Fibroblast of lung (primary cell): ENCODE data around the gene LCLAT1.

Source experiments
- CTCF ChIP-seq, 2 donors: IDR thresholded peaks in 1 of 2; conservative IDR thresholded peaks in 1 of 2; 1 replicate in 1 of 2; 2 replicates in 1 of 2; pipeline ENCODE4 v1.5.1; 2011 to 2012; ENCODE audit warnings: low read length in 2 of 2, control low read depth in 1 of 2, inconsistent platforms in 1 of 2, low read depth in 1 of 2, mild to moderate bottlenecking in 1 of 2
- EZH2 ChIP-seq: IDR thresholded peaks from 2 replicates; pipeline ENCODE4 v1.5.1; 2012; ENCODE audit warnings: low read length, control low read depth, mild to moderate bottlenecking; ENCODE audit errors: missing control alignments

- TF ChIP-seq CTCF (conservative IDR thresholded peaks at IDR 0.05 in 1 of 2, IDR thresholded peaks at IDR 0.05 in 1 of 2; ENCODE audit: low read depth in 1 of 2, low read length in 2 of 2) = no peak
- TF ChIP-seq EZH2 = no peak
Measured at GRCh38 chr2:30633039-30633438, 186.0 kb downstream of the LCLAT1 start.
